Measurements from ENCODE around the gene APOL2. TPM values are rescaled to one million over a fixed set of nuclear protein-coding genes. Genes with fewer than 3 reads are reported as not detected.

The APOL2 gene
- total RNA-seq, 3 donors from 2014 or later = 46.3 to 64.8 (median 56.3) TPM

GRCh38 chr22:36197065-36197440 lies 42.3 kb downstream of the APOL2 start:
- no peak for TF ChIP-seq CTCF (IDR thresholded peaks at IDR 0.05)
- no peaks in the 10 kb centered on the region for H3K4me1 ChIP-seq (ENCODE audit: low read depth)
- intact Hi-C loops (cut with DNase I, micrococcal nuclease) = loop anchor here in 1 of 2 donors (10.0 kb wide), 1 partner anchor 288 kb away; the partner anchor contains the start of gene TXN2
- no peaks in the 10 kb centered on the region for H3K9me3 ChIP-seq
- H3K4me3 ChIP-seq = no peak overlapping the region
- ATAC-seq (peak; percentile 35), DNase-seq (peak in 2 of 3 donors; percentile 31 to 67)
- H3K36me3 ChIP-seq (ENCODE audit: low read depth) = no peaks in the 10 kb centered on the region

- ATAC-seq (peak; percentile 38), DNase-seq (no peak)
- intact Hi-C loops (cut with DNase I, micrococcal nuclease) = loop anchor here in 1 of 2 donors (10.0 kb wide), 1 partner anchor 288 kb away; the partner anchor contains the start of gene TXN2
- TF ChIP-seq CTCF (IDR thresholded peaks at IDR 0.05) = no peak
- H3K4me3 ChIP-seq = no peak overlapping the region
- no peaks in the 10 kb centered on the region for H3K36me3 ChIP-seq (ENCODE audit: low read depth)
- H3K9me3 ChIP-seq = no peaks in the 10 kb centered on the region
- no peaks in the 10 kb centered on the region for H3K4me1 ChIP-seq (ENCODE audit: low read depth)
These were observed 42.9 kb downstream of the APOL2 start for GRCh38 chr22:36196254-36197064.

- Histone ChIP-seq H3K4me1 (ENCODE audit: low read depth) (no peaks in the 10 kb centered on the region), H3K4me3 (no peak overlapping the region), H3K36me3 (ENCODE audit: low read depth) (no peaks in the 10 kb centered on the region), H3K9me3 (no peaks in the 10 kb centered on the region)
- peak; percentile 41 for TF ChIP-seq CTCF (IDR thresholded peaks at IDR 0.05)
- intact Hi-C loops (cut with DNase I, micrococcal nuclease) = loop anchor here in 1 of 2 donors (10.0 kb wide), 1 partner anchor 290 kb away; the partner anchor contains the start of gene TXN2
- DNase-seq (peak in 2 of 3 donors; percentile 39 to 64), ATAC-seq (peak; percentile 72)
These were observed 44.4 kb downstream of the APOL2 start for GRCh38 chr22:36194971-36195370.

GRCh38 chr22:36194385-36194784 lies 44.9 kb downstream of the APOL2 start:
- DNase-seq (no peak), ATAC-seq (no peak)
- intact Hi-C loops (cut with DNase I, micrococcal nuclease) = loop anchor here in 1 of 2 donors (10.0 kb wide), 1 partner anchor 290 kb away; the partner anchor contains the start of gene TXN2
- Histone ChIP-seq H3K4me3 (no peak overlapping the region), H3K9me3 (no peaks in the 10 kb centered on the region), H3K4me1 (ENCODE audit: low read depth) (no peaks in the 10 kb centered on the region), H3K36me3 (ENCODE audit: low read depth) (no peaks in the 10 kb centered on the region)
- TF ChIP-seq CTCF (IDR thresholded peaks at IDR 0.05) = no peak

- no peak for TF ChIP-seq CTCF (IDR thresholded peaks at IDR 0.05)
- Histone ChIP-seq H3K9me3 (no peaks in the 10 kb centered on the region), H3K4me1 (ENCODE audit: low read depth) (no peaks in the 10 kb centered on the region), H3K36me3 (ENCODE audit: low read depth) (no peaks in the 10 kb centered on the region), H3K4me3 (no peak overlapping the region)
- ATAC-seq (no peak), DNase-seq (no peak)
- intact Hi-C loops (cut with DNase I, micrococcal nuclease) = loop anchor here in 1 of 2 donors (10.0 kb wide), 1 partner anchor 291 kb away; the partner anchor contains the start of gene TXN2
These were observed 45.8 kb downstream of the APOL2 start for GRCh38 chr22:36193577-36193976.

Data from mucosa of descending colon (tissue), 3 donors.